Activated T-cell treated with anti-CD3 and anti-CD28 coated beads for 4 hours (primary cell): ENCODE measurements around the gene LDB3.

Experiments used
- DNase-seq: peaks from one replicate; pipeline ENCODE4 v3.0.0-alpha.2; 2020

Gene LDB3

GRCh38 chr10:86665868-86666267 is 2.4 kb upstream of the LDB3 start:
- no peak for DNase-seq

GRCh38 chr10:86666538-86666937 is 1.8 kb upstream of the LDB3 start:
- DNase-seq = no peak

GRCh38 chr10:86667421-86668181 is 710 bp upstream of the LDB3 start:
- DNase-seq = no peak

DNA sequence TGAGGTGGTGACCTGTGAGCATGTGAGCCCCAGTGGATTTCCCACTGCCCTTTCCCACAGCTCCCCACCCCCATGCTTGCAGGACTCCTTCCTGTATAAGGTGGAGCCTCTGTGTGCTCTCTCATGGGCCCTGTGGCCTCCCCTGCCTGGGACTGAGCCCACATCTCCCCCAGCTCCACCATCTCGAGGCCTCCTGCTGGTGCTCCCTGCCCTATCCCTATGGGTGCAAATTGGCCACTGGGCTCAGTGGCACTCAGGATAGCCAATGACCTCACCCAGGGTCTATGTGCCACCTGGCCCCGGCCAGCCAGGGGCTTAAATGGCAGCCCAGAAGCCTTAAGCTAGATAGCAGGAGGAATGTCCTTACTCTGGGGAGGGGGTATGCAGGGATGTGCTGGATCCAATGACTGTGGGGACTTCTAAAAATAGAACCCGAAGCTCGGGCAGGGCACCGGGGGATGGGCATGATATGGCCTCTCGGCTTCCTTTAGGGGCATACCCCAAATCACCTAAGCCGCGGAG is 2.0 kb downstream of the LDB3 start:
- DNase-seq = no peak

- no peak for DNase-seq
Observed at GRCh38 chr10:86670876-86671275, 2.6 kb downstream of the LDB3 start.

GRCh38 chr10:86671419-86671818 is 3.1 kb downstream of the LDB3 start:
- DNase-seq = no peak

DNA sequence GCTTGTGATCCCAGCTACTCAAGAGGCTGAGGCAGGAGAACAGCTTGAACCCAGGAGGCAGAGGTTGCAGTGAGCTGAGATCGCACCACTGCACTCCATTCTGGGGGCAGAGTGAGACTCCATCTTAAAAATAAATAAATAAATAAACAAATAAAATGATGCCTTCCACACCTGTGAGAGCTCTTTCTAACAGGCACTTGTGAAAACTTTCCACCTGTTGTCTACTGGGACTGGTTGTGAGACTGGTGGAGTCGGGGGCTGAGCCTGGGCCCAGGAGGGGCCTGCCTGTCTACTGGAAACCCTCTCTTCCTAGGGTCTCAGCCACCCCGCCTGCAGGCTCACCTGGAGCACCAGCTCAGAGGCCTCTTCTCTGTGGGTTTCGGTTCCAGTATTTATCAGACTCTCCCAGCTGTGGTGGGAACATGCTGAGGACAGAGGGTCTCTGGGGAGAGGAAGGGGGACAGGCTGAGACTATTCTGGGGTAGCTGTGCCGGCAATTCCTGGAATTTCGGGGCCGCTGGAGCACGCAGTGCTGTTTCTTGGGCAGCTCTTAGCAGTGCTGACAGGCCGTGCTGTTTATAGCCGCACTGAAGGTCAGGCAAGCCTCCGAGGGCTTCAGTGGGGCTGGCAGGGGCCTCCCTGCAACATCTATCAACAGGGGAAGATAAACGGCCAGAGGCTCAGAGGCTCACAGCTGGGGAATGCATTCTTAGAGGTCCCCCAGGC is 3.8 kb downstream of the LDB3 start:
- no peak for DNase-seq

- no peak for DNase-seq
Observed at GRCh38 chr10:86673216-86673826, 5.0 kb downstream of the LDB3 start.

DNA sequence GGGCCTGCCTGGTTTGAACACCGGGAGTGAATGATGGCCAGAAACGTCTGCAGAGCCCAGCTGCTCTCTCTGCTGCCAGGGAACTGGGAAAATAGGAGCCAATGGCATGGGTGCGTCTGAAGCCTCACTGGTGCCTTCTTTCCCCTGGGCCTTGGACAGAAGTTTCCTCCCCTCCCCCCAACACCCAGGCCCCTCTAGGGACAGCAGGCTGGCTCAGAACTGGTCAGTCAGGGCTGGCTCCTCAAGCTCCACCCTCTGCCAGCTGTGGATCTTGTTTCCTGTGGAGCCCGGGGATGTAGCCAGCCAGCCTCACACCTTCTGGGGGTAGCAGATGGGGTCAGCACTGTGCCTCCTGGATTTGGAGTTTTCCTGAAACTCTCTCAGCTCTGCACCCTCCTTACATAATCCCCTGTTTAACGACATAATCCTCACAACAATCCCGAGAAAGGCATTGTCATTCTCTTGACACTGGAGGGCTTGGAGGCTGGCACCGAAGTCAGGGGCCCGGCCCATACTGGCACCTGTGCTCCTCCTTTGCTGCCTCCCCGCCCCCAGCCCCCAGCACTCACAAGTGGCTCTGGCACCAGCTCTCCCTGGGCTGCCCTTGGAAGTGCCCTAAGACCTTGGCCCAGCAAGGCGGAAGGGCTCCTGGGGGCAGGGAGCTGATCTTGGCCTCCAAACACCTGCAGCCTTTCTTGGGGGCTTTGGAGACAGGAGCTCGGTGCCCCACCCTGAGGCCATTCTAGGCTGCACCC is 5.7 kb downstream of the LDB3 start:
- DNase-seq = no peak

DNA sequence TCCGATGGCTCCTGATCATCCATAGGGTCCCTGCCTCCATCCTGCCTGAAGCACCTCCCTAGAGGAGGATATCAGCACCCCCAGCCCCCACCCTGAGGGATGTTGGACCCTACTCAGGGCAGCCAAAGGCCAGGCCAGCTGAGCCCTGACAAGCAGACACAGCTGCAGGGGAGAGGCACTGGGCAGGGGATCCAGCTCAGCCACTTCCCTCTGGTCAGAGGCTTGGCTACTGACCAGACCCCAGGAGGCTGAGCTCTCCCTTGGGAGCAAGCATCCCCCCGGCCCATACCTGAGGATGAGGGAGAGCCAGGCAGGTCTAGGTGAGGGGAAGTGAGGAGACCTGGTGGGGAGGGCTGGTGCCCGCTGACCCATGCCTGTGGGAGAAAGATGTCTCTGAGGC is 6.6 kb downstream of the LDB3 start:
- no peak for DNase-seq

DNA sequence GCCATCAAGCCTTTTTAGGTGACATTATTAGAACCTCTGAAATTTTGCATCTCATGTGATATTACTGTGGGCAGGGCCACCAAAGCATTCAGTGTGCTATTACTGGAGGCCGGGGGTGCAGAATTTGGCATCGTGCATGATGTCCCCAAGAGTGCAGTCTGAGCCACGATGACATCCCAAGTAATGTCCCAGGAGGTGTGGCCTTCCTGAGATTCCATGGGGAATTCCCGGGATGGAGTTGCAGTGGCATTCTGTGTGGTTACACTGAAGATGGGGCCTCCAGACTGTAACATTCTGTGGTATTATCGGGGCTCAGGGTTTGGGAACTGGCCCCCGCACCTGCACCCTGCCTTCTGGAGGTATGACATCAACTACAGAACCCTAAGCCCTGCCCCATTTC is 9.1 kb downstream of the LDB3 start:
- DNase-seq = no peak

DNA sequence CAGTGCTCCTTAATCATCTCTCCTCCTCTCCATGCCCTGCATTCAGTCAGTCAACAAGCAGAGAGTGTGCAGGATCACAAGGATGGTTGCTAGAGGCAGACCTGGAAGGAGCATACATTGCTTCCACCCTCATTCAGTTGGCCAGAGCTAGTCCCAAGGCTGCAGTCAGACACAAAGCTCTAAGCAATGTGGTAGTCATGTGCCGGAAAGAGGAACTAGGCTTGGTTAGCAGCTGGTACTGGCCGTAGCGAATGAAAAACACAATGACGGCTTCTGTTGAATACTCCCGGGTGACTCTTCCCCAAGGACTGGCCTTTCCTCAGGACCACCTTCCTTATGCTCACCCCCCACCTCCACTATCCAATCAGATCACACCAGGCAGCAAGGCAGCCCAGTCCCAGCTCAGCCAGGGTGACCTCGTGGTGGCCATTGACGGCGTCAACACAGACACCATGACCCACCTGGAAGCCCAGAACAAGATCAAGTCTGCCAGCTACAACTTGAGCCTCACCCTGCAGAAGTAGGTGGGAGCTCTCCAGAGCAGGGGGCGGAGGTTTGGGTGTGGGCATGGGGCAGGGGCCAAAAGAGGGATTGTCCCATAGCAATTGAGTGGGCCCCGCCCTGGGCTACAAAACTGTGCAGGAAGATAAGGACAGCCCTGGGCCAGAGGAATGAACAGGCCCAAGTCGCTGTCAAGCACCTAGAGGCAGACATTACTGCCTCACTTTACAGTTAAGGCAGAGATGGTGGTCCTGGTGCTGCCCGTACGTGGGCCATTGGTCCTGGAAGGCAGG is 10.9 kb downstream of the LDB3 start:
- no peak for DNase-seq

DNA sequence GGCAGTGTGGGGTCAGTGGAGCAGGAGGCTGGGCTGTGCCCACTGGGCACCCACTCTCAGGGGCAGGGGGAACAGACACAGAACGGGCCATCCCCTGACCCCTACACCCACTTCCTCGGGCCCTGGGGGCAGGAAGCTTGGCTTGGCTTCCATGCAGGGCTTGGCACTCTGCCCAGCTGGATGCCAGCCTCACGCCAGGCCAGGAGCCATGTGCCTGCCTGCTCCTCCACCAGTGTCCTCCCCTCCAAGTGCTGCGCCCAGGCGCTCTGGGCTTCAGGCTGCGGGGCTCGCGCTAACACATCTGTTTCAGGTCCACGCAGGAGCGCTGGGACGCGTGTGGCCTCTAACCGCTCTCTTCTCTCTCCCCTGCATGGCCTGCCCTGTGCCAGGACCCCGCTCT is 12.7 kb downstream of the LDB3 start:
- no peak for DNase-seq

GRCh38 chr10:86681722-86682386 is 13.5 kb downstream of the LDB3 start:
- DNase-seq = no peak

- no peak for DNase-seq
Observed at GRCh38 chr10:86682675-86683074, 14.4 kb downstream of the LDB3 start.

- DNase-seq = no peak
Observed at GRCh38 chr10:86684331-86685097, 16.2 kb downstream of the LDB3 start.

DNA sequence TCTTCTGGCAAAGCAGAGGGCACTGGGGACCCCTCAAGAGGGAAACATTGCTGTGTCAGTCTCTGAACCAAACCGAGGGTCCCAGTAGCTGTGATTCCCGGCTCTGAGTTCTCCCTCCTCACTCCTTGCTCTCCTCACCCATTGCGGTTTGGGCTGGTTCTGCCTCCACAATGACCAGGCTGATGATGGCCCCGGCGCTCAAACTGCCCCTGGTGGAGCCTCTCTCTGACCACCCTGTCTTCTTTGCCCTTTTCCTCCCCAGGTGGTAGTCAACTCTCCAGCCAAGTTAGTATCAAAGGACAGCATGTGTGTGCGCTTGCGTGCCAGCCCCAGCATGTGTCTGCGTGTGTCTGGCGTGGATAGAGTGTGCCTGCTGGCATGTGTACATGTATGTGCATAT is 17.1 kb downstream of the LDB3 start:
- DNase-seq = no peak

DNA sequence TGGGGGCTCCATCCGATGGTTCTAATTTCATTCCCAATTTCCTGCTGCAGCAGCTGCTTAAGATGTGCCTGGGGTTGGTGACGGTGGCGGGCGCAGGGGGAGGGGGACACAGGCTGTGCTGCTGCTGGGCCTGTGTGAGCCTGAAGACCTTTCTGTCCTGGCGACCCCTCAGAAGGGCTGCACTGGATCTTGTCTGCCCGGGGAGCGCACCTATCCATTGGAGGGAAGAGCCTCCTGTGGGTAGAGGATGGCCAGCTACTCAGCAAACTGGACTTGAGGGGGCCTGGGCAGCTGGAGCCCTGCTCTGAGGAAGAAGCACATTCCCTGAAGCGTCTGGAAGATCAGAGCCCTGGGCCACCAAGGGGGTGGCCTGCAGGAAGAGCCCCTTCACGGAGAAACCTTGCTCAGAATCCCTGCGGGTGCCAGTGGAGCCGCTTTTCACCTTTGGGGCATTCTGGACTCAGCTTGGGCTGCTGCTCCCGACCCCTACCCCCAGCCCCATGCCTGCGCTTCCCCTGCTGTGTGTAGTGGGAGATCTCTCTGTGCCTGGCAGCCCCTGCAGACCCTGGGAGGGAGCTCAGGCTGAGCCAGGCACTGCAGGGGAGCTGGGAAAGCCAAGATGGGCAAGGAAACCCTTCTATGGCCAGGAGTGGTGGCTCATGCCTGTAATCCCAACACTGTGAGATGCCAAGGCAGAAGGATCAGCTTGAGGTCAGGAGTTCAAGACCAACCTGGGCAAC is 17.8 kb downstream of the LDB3 start:
- no peak for DNase-seq

DNA sequence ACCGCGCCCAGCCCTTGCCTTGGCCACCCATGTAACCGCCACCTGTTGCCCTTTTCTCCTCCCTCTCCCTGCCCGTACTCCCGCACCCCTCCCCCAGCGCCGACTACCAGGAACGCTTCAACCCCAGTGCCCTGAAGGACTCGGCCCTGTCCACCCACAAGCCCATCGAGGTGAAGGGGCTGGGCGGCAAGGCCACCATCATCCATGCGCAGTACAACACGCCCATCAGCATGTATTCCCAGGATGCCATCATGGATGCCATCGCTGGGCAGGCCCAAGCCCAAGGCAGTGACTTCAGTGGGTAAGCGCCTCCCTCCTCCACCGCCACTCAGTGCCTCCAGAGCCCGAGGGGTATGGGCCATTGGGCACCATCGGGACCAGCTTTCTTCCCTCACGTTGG is 18.7 kb downstream of the LDB3 start:
- no peak for DNase-seq

DNA sequence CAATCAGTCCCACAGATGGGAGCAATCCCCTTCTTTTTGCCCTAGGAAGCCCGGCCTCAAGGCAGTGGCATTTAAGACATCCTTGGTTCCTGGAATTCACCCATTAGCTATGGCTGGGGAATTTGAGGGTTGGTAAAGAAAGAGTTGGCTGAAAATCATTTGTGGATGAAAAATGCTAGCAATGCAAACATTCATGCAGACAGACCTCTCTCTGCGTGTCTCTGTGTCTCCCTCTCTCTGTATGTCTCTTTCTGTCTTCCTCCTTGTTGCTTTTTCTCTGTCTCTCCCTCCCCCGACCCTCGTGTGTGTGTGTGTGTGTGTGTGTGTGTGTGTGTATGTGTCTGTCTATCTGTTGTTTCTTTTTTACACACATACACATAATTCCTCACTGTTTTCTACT is 19.4 kb downstream of the LDB3 start:
- no peak for DNase-seq
